HG02678 (cell line): ENCODE results near the gene HMGCR.
A peak's percentile ranks its signal among the peaks of the same experiment; 100 is the strongest.
"Not testable (repeated sequence)": the region's sequence is repeated elsewhere in the genome, so short reads cannot be mapped to it uniquely, and the experiment has no call there.

Experiments used
- ATAC-seq: cut with Tn5 transposase; IDR thresholded peaks from one replicate; pipeline ENCODE4 v1.9.1; 2021; ENCODE audit warnings: mild to moderate bottlenecking, moderate library complexity; ENCODE audit not compliant: unreplicated experiment

HMGCR gene

DNA sequence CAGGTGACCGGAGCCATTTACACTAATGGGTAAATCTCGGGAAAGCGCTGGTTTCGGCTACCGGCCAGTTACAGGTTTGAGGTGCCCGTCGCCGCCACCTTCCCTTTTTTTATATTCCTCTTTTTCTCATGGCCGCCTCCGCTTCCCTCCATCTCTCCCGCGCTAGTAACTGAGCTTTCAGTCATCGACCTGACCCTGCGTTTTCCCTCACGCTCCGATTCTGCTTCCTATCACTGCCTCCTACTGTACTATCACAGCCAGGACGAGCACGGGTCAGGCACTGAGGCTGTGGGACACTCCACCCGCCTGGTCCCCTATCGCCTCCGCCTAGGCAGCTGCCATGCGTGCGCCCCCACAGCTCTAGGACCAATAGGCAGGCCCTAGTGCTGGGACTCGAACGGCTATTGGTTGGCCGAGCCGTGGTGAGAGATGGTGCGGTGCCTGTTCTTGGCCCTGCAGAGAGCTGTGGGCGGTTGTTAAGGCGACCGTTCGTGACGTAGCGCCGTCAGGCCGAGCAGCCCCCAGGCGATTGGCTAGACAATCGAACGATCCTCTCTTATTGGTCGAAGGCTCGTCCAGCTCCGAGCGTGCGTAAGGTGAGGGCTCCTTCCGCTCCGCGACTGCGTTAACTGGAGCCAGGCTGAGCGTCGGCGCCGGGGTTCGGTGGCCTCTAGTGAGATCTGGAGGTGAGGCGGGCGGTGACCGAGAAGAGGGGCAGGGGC, at the start of gene HMGCR:
Gene HMGCR (plus strand): TSS at position 606 of the 722 bp plus-strand sequence. CDS start 5,386 bp downstream, outside the sequence.
- peak; percentile 98 for ATAC-seq

DNA sequence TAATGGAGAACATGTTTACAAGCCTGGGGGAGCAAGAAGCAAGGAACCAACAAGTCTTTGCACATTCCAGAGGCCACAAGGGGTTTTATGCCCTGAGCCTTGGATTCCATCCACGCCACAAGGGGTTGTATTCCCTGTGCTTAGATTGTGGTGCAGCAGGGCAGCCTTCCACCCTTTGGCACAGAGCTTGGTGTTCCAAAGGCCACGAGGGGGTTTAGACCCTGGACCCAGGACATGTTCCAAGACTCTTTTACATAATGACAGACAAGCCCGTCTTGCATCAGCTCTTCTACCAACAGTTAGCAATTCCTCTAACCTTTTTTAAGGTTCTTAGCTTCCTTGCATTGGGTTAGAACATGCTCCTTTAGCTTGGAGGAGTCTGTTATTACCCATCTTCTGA, 45.2 kb upstream of the HMGCR start:
- ATAC-seq: not testable (repeated sequence)

DNA sequence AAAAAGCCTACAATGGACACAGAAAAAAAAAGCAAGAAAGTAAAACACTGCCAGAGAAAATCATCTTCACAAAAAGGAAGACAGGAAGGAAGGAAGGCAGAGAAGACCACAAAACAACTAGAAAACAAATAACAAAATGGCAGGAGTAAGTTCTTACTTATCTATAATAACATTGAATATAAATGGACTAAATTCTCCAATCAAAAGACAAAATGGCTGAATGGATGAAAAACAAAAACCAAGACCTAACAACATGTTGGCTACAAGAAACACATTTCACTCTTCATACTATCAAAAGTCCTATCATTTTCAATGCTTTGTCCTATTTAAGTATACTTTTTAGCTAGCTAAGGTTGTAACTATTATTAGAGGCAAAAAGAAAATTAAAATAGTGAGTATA, 36.9 kb upstream of the HMGCR start:
- ATAC-seq: no peak

DNA sequence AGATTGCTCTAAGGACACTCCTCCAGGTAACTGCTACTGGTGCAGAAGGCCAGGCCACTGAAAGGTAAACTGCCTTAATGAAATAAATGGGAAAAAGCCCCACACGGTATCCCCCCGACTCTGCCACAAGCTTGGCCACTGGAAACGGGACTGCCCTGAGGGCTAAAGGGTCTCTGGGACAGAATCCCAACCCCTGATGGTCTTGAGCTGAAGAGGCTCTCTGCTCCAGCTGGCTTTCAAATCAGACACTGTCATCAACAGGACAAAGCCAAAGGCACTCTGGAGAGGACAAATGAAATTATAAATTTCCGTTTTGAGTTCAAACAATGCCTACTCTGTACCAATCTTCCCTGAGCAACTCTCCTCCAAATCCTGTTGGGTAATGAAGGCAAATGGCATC, 33.6 kb upstream of the HMGCR start:
- ATAC-seq: no peak

DNA sequence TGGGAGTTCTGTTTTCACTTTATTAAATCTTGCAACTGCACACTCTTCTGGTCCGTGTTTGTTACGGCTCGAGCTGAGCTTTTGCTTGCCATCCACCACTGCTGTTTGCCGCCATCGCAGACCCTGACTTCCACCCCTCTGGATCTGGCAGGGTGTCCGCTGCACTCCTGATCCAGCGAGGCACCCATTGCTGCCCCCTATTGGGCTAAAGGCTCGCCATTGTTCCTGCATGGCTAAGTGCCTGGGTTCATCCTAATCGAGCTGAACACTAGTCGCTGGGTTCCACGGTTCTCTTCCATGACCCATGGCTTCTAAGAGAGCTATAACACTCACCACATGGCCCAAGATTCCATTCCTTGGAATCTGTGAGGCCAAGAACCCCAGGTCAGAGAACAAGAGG, 32.5 kb upstream of the HMGCR start:
- ATAC-seq: not testable (repeated sequence)

DNA sequence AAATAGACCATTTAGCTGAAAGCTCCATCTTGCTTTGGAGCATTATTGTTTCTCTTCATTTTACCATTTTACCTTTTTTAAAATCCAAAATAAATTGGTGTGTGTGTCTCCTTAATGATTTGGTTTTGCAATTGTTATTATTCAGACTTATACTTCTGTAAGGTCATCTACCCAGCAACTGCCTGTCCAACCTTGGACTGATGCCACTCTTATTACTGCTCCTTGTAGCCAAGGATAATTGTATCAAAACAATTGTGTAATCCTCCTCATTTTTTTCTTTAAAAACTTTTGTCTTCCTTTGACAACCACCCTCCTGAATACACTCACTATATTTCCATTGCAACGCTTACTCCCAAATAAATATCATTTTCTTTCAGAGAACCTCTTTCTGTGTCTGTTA, 30.3 kb upstream of the HMGCR start:
- no peak for ATAC-seq

DNA sequence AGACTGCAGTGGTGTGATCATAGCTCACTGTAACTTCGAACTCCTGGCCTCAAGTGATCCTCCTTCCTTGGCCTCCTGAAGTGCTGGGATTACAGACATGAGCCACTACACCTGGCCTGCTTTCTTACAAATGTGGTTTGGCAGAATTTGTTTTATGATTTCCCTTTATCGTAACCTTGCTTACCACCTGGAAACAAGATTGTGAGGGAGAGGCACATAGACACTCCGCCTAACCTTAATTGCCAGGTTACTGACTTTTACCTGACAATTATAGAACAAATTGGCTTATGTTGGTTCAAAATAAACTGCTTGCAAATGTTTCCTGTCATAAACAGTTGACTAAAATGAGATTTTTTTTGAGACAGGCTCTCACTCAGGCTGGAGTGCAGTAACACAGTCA, 26.8 kb upstream of the HMGCR start:
- no peak for ATAC-seq

DNA sequence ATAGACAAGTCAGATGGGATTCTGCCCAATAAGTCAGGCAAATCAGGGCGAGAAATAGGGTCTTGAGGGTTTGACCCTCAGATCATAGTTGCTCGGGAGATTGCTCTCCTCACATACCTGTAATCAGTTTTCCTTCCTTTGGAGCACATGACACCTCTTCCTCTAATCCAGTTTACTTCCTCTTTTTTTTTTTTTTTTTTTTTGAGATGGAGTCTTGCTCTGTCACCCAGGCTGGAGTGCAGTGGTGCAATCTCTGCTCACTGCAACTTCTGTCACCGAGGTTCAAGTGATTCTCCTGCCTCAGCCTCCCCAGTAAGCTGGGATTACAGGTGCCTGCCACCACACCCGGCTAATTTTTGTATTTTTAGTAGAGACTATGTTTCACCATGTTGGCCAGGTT, 17.9 kb upstream of the HMGCR start:
- not testable (repeated sequence) for ATAC-seq

DNA sequence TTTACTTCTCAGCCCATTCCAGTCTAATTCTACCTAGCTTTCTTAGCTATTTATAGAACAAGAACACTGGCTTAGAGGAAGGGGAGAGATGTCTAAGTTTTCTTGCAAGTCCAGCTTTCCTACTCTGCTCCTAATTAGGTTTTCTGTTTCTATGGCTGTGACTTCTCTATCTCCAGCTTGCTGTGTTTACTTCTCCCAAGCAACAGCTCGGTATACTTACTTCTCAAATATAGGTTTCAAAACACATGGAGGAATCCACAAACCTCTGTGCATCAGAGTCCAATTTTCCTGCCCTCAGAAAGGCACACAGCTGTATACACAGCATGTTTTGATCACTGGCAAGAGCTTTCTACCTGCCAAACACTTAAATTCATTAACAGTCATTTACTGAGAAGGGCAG, 17.4 kb upstream of the HMGCR start:
- no peak for ATAC-seq

DNA sequence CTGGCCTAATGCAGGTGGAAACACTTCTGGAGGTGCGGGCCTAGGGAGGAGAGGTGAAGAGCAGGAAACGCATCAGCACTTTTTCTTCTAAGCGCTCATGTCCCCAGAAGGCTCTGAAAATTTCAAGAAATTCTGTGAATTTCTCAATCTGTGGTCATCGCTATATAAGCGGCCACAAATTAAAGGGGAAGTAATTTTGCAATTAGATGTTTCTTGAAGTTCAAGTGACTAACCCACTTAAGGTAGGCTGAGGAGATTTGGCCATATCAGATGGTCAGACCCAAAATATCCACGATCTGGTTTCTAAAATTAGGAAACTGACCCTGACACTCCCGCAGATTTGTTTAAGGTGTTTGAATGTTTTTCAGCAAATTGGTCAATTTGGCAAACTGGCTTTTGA, 16.6 kb upstream of the HMGCR start:
- ATAC-seq: no peak

DNA sequence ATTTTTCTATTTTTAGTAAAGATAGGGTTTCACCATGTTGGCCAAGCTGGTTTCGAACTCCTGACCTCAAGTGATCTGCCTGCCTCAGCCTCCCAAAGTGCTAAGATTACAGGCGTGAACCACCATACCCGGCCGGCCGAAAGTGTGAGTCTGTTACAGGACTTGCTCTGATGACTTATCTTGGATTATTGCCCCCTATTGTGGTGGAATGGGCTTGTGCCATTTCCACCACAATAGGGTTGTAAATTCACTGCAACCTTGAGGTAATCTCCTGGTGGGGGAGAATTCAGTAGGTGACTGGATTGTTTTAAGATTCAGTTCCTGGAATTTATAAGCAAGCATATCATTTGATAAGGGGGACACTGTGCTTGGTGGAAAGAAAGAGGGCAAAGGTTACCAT, 15.0 kb upstream of the HMGCR start:
- ATAC-seq: no peak

DNA sequence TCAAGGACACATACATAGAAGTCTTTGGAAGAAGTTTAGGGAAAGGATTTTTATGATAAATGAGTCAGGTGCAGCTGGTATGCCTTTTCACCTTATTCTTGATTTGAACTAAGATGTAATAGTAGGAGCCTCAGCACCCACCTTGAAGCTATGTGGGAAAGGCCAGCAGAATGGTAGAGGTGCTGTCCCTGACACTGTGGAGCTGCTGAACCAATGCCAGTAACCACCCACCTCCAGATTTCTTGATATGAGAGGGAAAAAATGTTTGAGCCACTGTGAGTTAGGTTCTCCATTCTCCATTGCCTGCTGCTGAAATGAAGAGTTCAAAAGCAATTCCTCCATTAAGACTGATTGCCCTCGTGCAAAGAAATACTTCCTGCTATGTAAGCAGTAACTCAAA, 12.2 kb upstream of the HMGCR start:
- no peak for ATAC-seq

DNA sequence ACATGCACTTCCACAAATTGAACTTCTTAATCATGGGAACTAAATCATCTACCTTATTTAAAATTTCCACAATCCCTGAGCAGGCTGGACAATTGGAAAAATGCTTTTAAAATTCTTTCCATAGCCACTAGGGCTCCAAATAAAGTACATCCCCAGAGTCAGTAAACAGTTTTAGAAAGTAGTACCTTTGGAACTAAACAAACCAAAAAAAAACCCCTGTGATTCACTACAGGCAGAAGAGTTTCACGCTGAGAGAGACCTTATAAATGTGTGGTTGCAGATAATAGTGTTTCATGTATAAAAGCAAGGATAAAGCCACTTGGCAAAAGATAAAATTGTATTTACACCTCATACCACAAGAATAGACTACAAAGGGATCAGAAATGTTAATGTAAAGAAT, 11.8 kb upstream of the HMGCR start:
- no peak for ATAC-seq

DNA sequence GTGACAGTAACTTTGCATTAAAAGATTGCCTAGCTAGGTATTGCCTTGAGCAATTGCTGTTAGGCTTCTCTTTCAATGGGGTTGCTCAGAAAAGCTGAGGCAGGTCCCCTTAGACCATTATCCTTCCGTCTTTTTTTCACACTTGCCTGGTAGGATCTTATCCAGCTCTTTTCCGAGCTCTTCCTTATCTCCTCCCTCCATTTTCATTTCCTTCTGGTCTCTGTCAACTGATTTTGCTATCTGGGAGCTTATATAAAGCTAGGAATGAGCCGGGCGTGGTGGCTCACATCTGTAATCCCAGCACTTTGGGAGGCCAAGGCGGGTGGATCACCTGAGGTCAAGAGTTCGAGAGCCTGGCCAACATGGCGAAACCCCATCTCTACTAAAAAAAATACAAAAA, 6.6 kb upstream of the HMGCR start:
- ATAC-seq: no peak

DNA sequence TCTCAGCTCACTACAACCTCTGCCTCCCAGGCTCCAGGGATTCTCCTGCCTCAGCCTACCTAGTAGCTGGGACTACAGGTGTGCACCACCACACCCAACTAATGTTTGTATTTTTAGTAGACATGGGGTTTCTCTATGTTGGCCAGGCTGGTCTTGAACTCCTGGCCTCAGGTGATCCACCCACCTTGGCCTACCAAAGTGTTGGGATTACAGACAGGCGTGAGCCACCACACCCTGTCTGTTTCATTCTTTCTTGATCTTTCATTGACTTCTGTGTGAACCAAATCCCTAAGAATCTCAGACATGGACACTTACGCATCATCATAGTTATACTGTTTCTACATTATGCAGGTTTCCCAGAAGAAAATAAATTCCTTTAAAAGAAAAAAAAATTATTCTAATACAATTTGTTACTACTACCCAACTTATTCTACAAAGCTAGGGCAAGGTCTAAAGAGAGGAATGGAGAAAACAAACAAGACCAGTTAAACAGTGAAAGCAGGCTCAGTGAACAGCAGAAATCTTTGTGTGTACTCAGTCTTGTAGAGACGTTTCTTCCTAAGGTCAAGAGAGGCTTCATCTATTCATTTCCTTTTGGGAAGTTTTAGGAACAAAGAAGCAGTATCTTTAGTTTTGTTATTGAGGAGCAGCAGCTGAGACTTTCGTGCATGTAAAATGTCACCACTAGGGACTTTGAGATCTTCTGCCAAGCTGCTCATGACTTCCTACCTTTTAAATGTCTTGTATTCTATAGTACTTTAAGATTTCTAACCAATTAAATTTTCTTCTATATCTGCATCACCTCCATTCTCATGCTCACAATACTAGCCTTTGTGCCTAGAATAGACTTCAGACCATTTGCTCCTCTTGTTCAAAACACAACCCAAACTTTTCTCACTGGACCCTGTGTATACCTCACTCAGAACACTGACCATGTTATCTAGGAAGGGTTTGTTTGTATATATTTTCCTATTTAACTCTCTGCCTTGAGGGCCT, 5.6 kb upstream of the HMGCR start:
- ATAC-seq: no peak

DNA sequence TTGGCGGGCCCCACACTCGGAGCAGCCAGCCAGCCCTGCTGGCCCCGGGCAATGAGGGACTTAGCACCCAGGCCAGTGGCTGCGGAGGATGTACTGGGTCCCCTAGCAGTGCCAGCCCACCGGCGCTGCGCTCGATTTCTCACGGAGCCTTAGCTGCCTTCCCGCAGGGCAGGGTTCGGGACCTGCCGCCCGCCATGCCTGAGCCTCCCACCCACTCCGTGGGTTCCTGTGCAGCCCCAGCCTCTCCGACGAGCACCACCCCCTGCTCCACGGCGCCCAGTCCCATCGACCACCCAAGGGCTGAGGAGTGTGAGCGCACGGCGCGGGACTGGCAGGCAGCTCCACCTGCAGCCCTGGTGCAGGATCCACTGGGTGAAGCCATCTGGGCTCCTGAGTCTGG, 3.3 kb upstream of the HMGCR start:
- not testable (repeated sequence) for ATAC-seq

DNA sequence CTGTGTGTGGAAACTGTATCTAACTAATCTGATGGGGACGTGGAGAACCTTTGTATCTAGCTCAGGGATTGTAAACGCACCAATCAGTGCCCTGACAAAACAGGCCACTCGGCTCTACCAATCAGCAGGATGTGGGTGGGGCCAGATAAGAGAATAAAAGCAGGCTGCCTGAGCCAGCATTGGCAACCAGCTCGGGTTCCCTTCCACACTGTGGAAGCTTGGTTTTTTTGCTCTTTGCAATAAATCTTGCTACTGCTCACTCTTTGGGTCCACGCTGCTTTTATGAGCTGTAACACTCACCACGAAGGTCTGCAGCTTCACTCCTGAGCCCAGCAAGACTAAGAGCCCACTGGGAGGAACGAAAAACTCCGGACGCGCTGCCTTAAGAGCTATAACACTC, 2.6 kb upstream of the HMGCR start:
- ATAC-seq: not testable (repeated sequence)

DNA sequence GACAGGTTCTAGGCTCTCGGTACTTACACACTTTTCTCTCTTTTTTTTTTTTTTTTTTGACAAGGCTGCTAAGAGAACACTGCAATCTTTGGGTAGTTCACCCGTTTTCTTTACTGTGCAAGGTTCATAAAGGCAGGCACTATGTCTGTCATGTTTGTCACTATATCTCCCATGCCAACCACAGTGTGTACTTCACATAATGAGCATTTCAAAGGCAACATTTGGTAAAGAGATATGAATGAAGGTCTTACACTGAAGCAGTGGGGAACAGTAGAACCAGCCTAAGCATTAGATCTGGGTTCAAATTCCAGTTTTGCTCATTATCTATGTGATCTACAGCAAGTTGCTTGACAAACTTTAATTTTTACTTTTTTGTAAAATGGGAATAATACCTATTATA, 1.5 kb upstream of the HMGCR start:
- ATAC-seq: no peak

DNA sequence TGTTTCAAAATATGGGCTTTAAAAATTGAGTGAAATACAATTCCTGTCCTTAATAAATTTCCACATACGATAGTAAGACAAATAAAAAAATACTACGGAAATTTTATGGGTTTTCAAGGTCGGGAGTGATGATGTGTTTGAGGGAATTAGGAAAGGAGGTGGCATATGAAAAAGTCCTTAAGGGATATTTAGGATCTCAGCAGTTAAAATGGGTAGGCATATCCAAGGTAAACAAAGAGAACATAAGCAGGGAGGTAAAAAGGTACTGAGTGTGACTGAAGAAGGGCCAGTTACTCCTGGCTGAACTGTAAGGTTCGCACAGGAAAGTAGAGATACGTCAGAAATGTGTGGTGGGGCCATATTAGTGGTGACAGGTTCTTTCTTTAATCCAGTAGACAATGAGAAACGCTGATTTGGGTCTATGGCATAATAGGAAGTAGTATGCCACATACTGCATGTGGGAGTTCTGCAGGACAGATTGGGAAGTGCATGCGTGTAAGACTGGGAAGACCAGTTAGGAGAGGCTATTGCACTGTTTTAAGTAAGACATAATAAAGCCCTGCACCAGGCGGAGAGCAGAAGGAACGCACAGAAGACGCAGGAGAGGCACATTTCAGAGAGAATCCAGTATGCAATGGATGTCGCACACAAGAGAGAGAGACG, 937 bp upstream of the HMGCR start:
- no peak for ATAC-seq

DNA sequence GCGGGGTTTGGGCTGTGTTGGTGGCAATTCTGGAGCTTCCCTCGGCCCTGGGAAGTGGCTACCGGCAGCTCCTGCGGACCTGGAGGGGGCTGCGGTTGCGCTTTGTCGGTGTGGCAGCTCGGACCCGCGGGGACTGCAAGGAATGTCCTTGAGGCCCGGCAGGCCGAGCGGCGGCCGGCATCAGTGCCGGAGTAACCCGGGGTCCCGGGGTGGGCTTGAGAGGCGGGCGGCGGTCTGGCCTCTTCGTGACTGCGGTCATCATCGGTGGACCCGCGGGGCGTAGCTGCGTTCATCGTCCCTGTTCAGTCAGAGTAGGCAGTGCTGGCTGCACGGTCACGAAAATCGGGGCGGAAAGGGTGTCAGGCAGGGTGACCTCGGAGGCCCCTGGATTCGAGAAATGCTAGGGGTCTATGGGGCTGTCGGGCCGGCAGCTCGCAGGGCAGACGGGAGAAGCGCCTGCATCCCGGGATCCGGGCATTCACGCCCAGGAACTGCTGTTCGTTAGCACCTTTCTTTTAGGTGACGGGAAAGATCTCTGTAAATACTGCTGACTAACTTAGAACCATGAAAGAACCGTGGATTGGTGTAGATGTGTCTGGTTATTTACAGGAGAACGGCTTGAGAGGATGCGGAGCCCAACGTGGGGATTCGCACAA, 474 bp downstream of the HMGCR start:
- no peak for ATAC-seq

DNA sequence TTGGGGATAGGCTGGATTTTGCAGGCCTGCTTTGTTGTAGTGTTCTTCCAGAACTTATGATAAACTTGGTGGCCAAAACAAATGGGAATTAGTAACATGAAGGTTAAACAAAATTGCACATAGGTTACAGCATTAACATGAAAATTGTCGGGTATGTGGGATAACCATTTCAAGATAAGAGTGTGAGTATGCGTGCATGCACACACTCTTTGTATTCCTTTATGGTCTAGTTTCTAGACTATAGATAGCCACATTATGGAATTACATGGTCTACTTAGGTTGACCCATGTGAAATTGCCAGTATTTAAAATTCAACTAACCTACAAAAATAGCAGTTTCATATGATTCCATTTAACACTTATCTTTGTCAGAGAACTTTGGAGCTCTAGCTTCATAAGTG, 1.4 kb downstream of the HMGCR start:
- no peak for ATAC-seq
